Spleen (tissue), 7 donors: Measurements from ENCODE around the gene PCYT2.

Experiments
- CTCF ChIP-seq, 11 experiments: fragments of 200-600 bp in 7 of 11; fragments of 450-650 bp in 4 of 11; sonication (generic) in 4 of 11; IDR thresholded peaks in 8 of 11; conservative IDR thresholded peaks in 3 of 11; 1 replicate in 7 of 11; 2 replicates in 4 of 11; pipeline versions ENCODE4 v1.4.0 to v1.8.0; 2016 to 2021; ENCODE audit warnings: antibody characterized with exemption in 11 of 11, inconsistent platforms in 4 of 11, mild to moderate bottlenecking in 1 of 11
- POLR2A ChIP-seq, 3 donors: fragments of 450-650 bp; IDR thresholded peaks; one replicate each; pipeline ENCODE4 v1.5.1; 2017; ENCODE audit warnings: antibody characterized with exemption in 3 of 3, mild to moderate bottlenecking in 1 of 3
- POLR2AphosphoS5 ChIP-seq, 3 donors: sonication (generic); formaldehyde crosslinking; IDR thresholded peaks; one replicate each; pipeline ENCODE4 v1.5.1; 2017; ENCODE audit warnings: antibody characterized with exemption in 3 of 3
- donor health status: DM: no; HTN: no; CAD: no; lungs with moderate emphysema.
- donor health status: DM: no; HTN: no; CAD: no.
- donor health status: DM: no; HTN: no; CAD: no.

GRCh38 chr17:81950501-81950900, 39.3 kb upstream of the PCYT2 start:
- TF ChIP-seq POLR2A (IDR thresholded peaks at IDR 0.05) (no peak), CTCF (IDR thresholded peaks at IDR 0.05 in 8 of 11, conservative IDR thresholded peaks at IDR 0.05 in 3 of 11) (no peak), POLR2AphosphoS5 (IDR thresholded peaks at IDR 0.05) (no peak)
